ENCODE data around the gene ENDOG. TPM values are rescaled to one million over a fixed set of nuclear protein-coding genes. Genes with fewer than 3 reads are reported as not detected.

Gene ENDOG
- total RNA-seq, 1 experiment from 2014 or later, result 16.7 TPM

- Mint-ChIP-seq H3K27ac (peak overlapping the region; percentile 65 to 90 (median 81); a peak in 4 of 7 replicates), H3K4me1 (peaks cover 19 to 22% of the 10 kb centered on the region in 2 experiments)
- no peaks in the 10 kb centered on the region for H3K79me1 ChIP-seq (ENCODE audit: insufficient read depth, low read depth, low read length, poor library complexity, severe bottlenecking)
These were observed 42.6 kb downstream of the ENDOG start for GRCh38 chr9:128860937-128861336.

More at GRCh38 chr9:128860937-128861336, 42.6 kb downstream of the ENDOG start:
- Histone ChIP-seq H3K23ac (ENCODE audit: insufficient read length, low read depth, low read length) (no peak overlapping the region), H2AK5ac (ENCODE audit: insufficient read length, low read length) (no peak overlapping the region), H3K9ac (ENCODE audit: extremely low read depth, insufficient read length, low read length) (no peak overlapping the region), H3K79me2 (ENCODE audit: insufficient read depth, low read length) (no peaks in the 10 kb centered on the region; the same call in 1 of the 2 replicates), H4K20me1 (ENCODE audit: control insufficient read depth, insufficient read depth, insufficient read length) (peaks cover 4% of the 10 kb centered on the region), H4K5ac (ENCODE audit: insufficient read length, low read depth, low read length) (no peak overlapping the region), H3K27me3 (ENCODE audit: insufficient read depth, low read length) (no peaks in the 10 kb centered on the region), H3K4me2 (ENCODE audit: insufficient read depth, insufficient read length, low read length) (no peak overlapping the region), H3K9me3 (ENCODE audit: control insufficient read depth, low read depth, low read length) (no peaks in the 10 kb centered on the region), H3K4me1 (ENCODE audit: insufficient read depth, low read length) (no peaks in the 10 kb centered on the region), H3K18ac (ENCODE audit: insufficient read length, low read depth, low read length) (no peak overlapping the region), H4K91ac (ENCODE audit: insufficient read length, low read depth, low read length) (no peak overlapping the region), H2BK12ac (ENCODE audit: insufficient read length, low read depth, low read length) (no peak overlapping the region), H2AFZ (ENCODE audit: low read length) (no peak overlapping the region), H3K27ac (ENCODE audit: insufficient read length, low read depth, low read length) (no peak overlapping the region), H2BK120ac (ENCODE audit: low read depth, low read length, poor library complexity, severe bottlenecking) (no peak overlapping the region), H3K14ac (ENCODE audit: insufficient read depth, low read length) (no peak overlapping the region), H4K8ac (replicated peaks; ENCODE audit: insufficient read length, low read depth, low read length) (no peak overlapping the region), H2BK20ac (ENCODE audit: low read depth, low read length, poor library complexity, severe bottlenecking) (no peak overlapping the region), H2BK5ac (ENCODE audit: insufficient read length, low read length) (no peak overlapping the region), H3K4ac (ENCODE audit: low read depth, low read length) (no peak overlapping the region), H3K23me2 (ENCODE audit: insufficient read length, low read depth, low read length, poor library complexity, severe bottlenecking) (no peaks in the 10 kb centered on the region), H3T11ph (ENCODE audit: low read length) (no peak overlapping the region), H3K56ac (ENCODE audit: insufficient read length, low read depth, low read length) (no peak overlapping the region), H2BK15ac (ENCODE audit: low read depth, low read length) (no peak overlapping the region)
- Mint-ChIP-seq H3K9me3 (no peaks in the 10 kb centered on the region), H3K27me3 (ENCODE audit: low read depth) (no peaks in the 10 kb centered on the region), H3K36me3 (ENCODE audit: insufficient read depth in 1 of 3, low read depth in 3 of 3) (no peaks in the 10 kb centered on the region; a peak in 2 of 7 replicates), H3K4me3 (no peak overlapping the region)
- no CpG with 5 or more reads among the region's 5 CpGs for WGBS (ENCODE audit: extremely low coverage, insufficient read length, low lambda C conversion rate)
- no peak for DNase-seq
- no peak for TF ChIP-seq CTCF (conservative IDR thresholded peaks at IDR 0.05)

Measured in H9 (cell line).